ENCODE measurements around the gene CLEC1B.

DNA sequence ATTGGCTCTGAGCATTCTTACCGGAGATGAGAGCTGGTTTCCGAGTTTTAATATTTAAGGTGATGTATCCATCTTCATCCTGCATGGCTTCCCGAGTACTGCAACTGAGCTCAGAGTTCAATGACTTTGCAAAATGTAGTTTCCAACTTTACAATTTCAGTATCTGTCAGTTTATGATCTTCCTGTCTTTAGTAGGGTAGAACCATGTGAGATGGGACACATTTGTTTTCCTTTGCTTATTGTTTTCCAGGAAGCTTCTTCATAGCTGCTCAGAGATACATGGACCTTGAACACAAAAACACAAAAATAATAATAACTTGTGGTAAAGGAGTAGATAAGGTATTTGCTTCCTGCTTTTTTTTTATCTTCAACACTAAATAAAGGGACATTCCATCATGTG lies at the start of gene CLEC1B:
- no peak for TF ChIP-seq ZNF792 (CRISPR knock-in tag; IDR thresholded peaks at IDR 0.05)
- no peak for TF ChIP-seq ZNF335 (CRISPR knock-in tag; IDR thresholded peaks at IDR 0.05)
- TF ChIP-seq ZNF83 (CRISPR knock-in tag; IDR thresholded peaks at IDR 0.05; ENCODE audit: borderline replicate concordance) = no peak
- no peak for TF ChIP-seq MAZ (IDR thresholded peaks at IDR 0.05; ENCODE audit: borderline replicate concordance, low read depth, low read length)
- TF ChIP-seq MAZ (CRISPR knock-in tag; IDR thresholded peaks at IDR 0.05; ENCODE audit: low read depth) = no peak
- no peak for TF ChIP-seq NFE2L1 (CRISPR knock-in tag; IDR thresholded peaks at IDR 0.05; ENCODE audit: borderline replicate concordance)
- TF ChIP-seq ZIK1 (CRISPR knock-in tag; IDR thresholded peaks at IDR 0.05; ENCODE audit: borderline replicate concordance, low read depth) = no peak
- no peak for TF ChIP-seq ZSCAN29 (CRISPR knock-in tag; conservative IDR thresholded peaks at IDR 0.05)
- TF ChIP-seq, protein P1, sequence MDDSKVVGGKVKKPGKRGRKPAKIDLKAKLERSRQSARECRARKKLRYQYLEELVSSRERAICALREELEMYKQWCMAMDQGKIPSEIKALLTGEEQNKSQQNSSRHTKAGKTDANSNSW (CRISPR knock-in tag; IDR thresholded peaks at IDR 0.05; ENCODE audit: borderline replicate concordance) = no peak
- no peak for TF ChIP-seq FOSL2 (CRISPR knock-in tag; IDR thresholded peaks at IDR 0.05)
- TF ChIP-seq POLR2AphosphoS5 (IDR thresholded peaks at IDR 0.05; ENCODE audit: low read depth, low read length) = no peak
- TF ChIP-seq, protein P2, sequence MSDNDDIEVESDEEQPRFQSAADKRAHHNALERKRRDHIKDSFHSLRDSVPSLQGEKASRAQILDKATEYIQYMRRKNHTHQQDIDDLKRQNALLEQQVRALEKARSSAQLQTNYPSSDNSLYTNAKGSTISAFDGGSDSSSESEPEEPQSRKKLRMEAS (IDR thresholded peaks at IDR 0.05) = no peak
- TF ChIP-seq KLF6 (CRISPR knock-in tag; IDR thresholded peaks at IDR 0.05) = no peak

Measured in HepG2 (cell line).